Caco-2 (cell line): ENCODE data around the gene ELAVL1. TPM values are rescaled to one million over a fixed set of nuclear protein-coding genes. Genes with fewer than 3 reads are reported as not detected.
"Not testable (repeated sequence)": the region's sequence is repeated elsewhere in the genome, so short reads cannot be mapped to it uniquely, and the experiment has no call there.

Source experiments
- BruUV-seq: library from RNA; stranded (reverse); fragments of 400-500 nt; replicated peaks from 2 replicates; lab custom pipeline; 2021; lab: Mats Ljungman, UMichigan
- CTCF ChIA-PET: fragments of 300-600 bp; sonication (Branson Sonifier 250); formaldehyde crosslinking; loops from one replicate; lab custom pipeline; 2022; ENCODE audit warnings: antibody characterized with exemption; lab: Charles Lee
- POLR2A ChIA-PET: fragments of 300-600 bp; sonication (Branson Sonifier 250); formaldehyde crosslinking; loops from one replicate; lab custom pipeline; 2022; ENCODE audit warnings: antibody characterized with exemption; lab: Charles Lee
- DNase-seq, 2 experiments: peaks; one replicate each; pipeline versions ENCODE4 v3.0.0 to v3.0.0-alpha.2; 2020 to 2022
- H3K27me3 ChIP-seq: replicated peaks from 2 replicates; pipeline ENCODE4 v1.6.0; 2011; ENCODE audit warnings: low read length; ENCODE audit not compliant: control insufficient read depth, insufficient read depth
- H3K36me3 ChIP-seq: 2 replicates; pipeline ENCODE4 v1.5.1; 2011; ENCODE audit warnings: low read length; ENCODE audit not compliant: control insufficient read depth, insufficient read depth
- H3K4me1 ChIP-seq: fragments of 250-450 bp; sonication (Bioruptor Pico); 2 replicates; pipeline ENCODE4 v1.5.1; 2020; ENCODE audit warnings: mild to moderate bottlenecking
- H3K4me3 ChIP-seq: 2 replicates; pipeline ENCODE4 v1.5.1; 2011; ENCODE audit warnings: low read depth, mild to moderate bottlenecking, control low read depth, low read length
- H3K9me3 ChIP-seq: fragments of 250-450 bp; sonication (Bioruptor Pico); 2 replicates; pipeline ENCODE4 v1.5.1; 2020; ENCODE audit warnings: mild to moderate bottlenecking, moderate library complexity
- H3K27ac Mint-ChIP-seq: one replicate; pipeline ENCODE4 v1.8.0; 2022; ENCODE audit warnings: mixed read lengths; ENCODE audit not compliant: unreplicated experiment
- H3K27me3 Mint-ChIP-seq: one replicate; pipeline ENCODE4 v1.8.0; 2022; ENCODE audit warnings: mixed read lengths; ENCODE audit not compliant: insufficient read depth, unreplicated experiment
- H3K36me3 Mint-ChIP-seq: one replicate; pipeline ENCODE4 v1.8.0; 2022; ENCODE audit warnings: mild to moderate bottlenecking, mixed read lengths; ENCODE audit not compliant: insufficient read depth, unreplicated experiment
- H3K4me1 Mint-ChIP-seq: one replicate; pipeline ENCODE4 v1.8.0; 2022; ENCODE audit warnings: low read depth, mixed read lengths; ENCODE audit not compliant: unreplicated experiment
- H3K4me3 Mint-ChIP-seq: one replicate; pipeline ENCODE4 v1.8.0; 2022; ENCODE audit warnings: mild to moderate bottlenecking, moderate library complexity, mixed read lengths; ENCODE audit not compliant: unreplicated experiment
- H3K9me3 Mint-ChIP-seq: one replicate; pipeline ENCODE4 v1.8.0; 2022; ENCODE audit warnings: mixed read lengths; ENCODE audit not compliant: unreplicated experiment
- intact Hi-C: fragments of 100-400 bp; cut with micrococcal nuclease; formaldehyde crosslinking; loops from one replicate; pipeline ENCODE4 v1.10.0; 2022; ENCODE audit not compliant: unreplicated experiment
- total RNA-seq: library from RNA; stranded (reverse); gene quantifications from 2 replicates; pipeline ENCODE4 v1.2.3, GENCODE V29; 2022
- TF ChIP-seq, protein P1 (sequence below), 2 experiments: fragments of 200-600 bp in 1 of 2; IDR thresholded peaks; 1 replicate in 1 of 2; 2 replicates in 1 of 2; pipeline versions ENCODE4 v1.5.1 to v1.8.0; 2011 to 2022; ENCODE audit warnings: antibody characterized with exemption in 1 of 2, control low read depth in 1 of 2, inconsistent platforms in 1 of 2, low read depth in 1 of 2, low read length in 1 of 2, mild to moderate bottlenecking in 1 of 2, moderate library complexity in 1 of 2; ENCODE audit not compliant: insufficient read depth in 1 of 2, severe bottlenecking in 1 of 2, unreplicated experiment in 1 of 2

The ELAVL1 gene
- total RNA-seq, 1 experiment from 2014 or later, result 117 TPM

DNA sequence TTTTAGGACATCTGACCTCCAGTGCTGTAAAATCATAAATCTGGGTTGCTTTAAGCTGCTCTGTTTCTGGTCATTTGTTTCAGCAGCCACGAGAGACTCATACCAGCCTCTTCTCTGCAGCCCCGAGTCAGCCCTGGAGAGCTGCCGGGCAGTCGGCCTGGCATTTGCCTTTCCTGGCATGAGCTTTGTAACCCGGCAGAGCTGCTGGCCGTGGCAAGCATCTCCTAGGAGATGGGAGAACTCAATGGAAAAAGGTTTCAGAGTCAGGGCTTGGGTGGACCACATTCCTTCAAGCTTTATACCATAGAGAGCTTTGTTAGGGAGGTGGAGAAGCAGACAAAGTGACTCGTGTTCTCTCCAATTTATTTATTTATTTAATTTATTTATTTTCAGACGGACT lies 25.5 kb upstream of the ELAVL1 start:
- H3K9me3 Mint-ChIP-seq, result no peaks in the 10 kb centered on the region
- CTCF ChIA-PET, result no interaction called here
- peaks cover 11% of the 10 kb centered on the region for H3K36me3 Mint-ChIP-seq
- H3K4me3 Mint-ChIP-seq, result no peak overlapping the region
- no peak for DNase-seq
- TF ChIP-seq, protein P1, sequence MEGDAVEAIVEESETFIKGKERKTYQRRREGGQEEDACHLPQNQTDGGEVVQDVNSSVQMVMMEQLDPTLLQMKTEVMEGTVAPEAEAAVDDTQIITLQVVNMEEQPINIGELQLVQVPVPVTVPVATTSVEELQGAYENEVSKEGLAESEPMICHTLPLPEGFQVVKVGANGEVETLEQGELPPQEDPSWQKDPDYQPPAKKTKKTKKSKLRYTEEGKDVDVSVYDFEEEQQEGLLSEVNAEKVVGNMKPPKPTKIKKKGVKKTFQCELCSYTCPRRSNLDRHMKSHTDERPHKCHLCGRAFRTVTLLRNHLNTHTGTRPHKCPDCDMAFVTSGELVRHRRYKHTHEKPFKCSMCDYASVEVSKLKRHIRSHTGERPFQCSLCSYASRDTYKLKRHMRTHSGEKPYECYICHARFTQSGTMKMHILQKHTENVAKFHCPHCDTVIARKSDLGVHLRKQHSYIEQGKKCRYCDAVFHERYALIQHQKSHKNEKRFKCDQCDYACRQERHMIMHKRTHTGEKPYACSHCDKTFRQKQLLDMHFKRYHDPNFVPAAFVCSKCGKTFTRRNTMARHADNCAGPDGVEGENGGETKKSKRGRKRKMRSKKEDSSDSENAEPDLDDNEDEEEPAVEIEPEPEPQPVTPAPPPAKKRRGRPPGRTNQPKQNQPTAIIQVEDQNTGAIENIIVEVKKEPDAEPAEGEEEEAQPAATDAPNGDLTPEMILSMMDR (IDR thresholded peaks at IDR 0.05; ENCODE audit: insufficient read depth in 1 of 2, low read depth in 1 of 2, low read length in 1 of 2, severe bottlenecking in 1 of 2, unreplicated experiment in 1 of 2), result no peak
- H3K4me1 Mint-ChIP-seq, result peaks cover 22% of the 10 kb centered on the region
- Histone ChIP-seq H3K4me3 (no peak overlapping the region), H3K27me3 (no peaks in the 10 kb centered on the region), H3K36me3 (no peaks in the 10 kb centered on the region; the same call in 1 of the 2 replicates), H3K4me1 (peaks cover 75% of the 10 kb centered on the region), H3K9me3 (no peaks in the 10 kb centered on the region)
- peak overlapping the region; percentile 42 for H3K27ac Mint-ChIP-seq
- intact Hi-C loops, result no loop called here
- no TSS peak for BruUV-seq
- POLR2A ChIA-PET, result no interaction called here
- no peaks in the 10 kb centered on the region for H3K27me3 Mint-ChIP-seq

DNA sequence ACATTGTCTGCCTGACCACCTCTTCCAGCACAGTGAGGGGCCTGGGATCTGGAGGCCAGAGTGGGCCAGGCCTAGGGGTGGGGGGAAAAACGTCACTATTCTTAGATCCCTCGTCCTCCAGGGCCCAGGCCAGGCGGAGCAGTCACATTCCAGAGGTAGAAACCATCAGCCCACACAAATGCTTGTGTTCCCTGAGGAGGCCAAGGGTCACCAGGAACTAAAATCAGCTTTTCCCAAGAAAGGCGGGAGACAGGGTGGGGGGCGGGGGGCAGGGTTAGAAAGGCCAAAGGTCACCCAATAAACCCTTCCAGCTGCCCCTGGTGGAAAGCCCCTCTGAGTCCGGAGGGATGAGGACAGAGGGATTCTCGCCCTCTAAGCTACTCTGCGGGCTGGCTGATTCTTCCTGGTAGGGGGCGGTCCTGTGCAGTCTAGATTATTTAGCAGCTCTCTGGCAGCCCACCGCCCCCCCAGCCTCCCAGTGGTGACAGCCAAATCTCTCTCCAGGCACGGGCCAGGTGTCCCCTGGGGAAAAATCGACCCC lies 23.6 kb upstream of the ELAVL1 start:
- Histone ChIP-seq H3K27me3 (no peaks in the 10 kb centered on the region), H3K4me3 (no peak overlapping the region), H3K9me3 (no peaks in the 10 kb centered on the region), H3K36me3 (no peaks in the 10 kb centered on the region; the same call in 1 of the 2 replicates), H3K4me1 (peaks cover 73% of the 10 kb centered on the region)
- Mint-ChIP-seq H3K4me1 (peaks cover 22% of the 10 kb centered on the region), H3K27ac (peak overlapping the region; percentile 97), H3K27me3 (no peaks in the 10 kb centered on the region), H3K4me3 (peak overlapping the region; percentile 47), H3K9me3 (no peaks in the 10 kb centered on the region), H3K36me3 (peaks cover 11% of the 10 kb centered on the region)
- TF ChIP-seq, protein P1 (IDR thresholded peaks at IDR 0.05; ENCODE audit: insufficient read depth in 1 of 2, low read depth in 1 of 2, low read length in 1 of 2, severe bottlenecking in 1 of 2, unreplicated experiment in 1 of 2), result peak; percentile 30 to 33
- no TSS peak for BruUV-seq
- ChIA-PET CTCF (interaction anchor here (0.6 to 1.6 kb wide), 6 partner anchors 15 to 100 kb away, joined by 3 to 8 read pairs (median 4); partner anchors contain the start of genes ELAVL1 and TIMM44), POLR2A (interaction anchor here (1.2 to 1.6 kb wide), 2 partner anchors 23 to 86 kb away, joined by 3 to 11 read pairs; partner anchors contain the start of genes ELAVL1 and TIMM44)
- DNase-seq, result peak; percentile 80 to 91
- intact Hi-C loops, result no loop called here

DNA sequence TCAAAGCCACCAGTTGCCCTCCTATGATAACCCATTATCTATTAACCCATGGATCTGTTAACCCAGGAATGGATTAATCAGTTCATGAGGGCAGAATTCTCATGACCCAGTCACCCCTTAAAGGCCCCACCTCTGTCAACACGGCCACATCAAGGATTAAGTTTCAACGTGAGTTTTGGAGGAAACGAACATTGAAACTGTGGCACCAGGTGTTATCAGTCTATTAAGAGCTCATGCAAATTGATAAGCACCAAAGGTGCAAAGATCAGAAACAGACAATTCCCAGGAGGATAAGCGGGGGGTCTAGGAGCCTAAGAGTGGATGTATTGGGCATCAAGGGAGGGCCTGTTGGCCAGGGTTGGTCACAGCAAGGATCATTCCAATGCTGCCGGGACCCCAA lies 19.9 kb upstream of the ELAVL1 start:
- Histone ChIP-seq H3K4me3 (no peak overlapping the region), H3K27me3 (no peaks in the 10 kb centered on the region), H3K4me1 (peaks cover 42% of the 10 kb centered on the region), H3K9me3 (no peaks in the 10 kb centered on the region), H3K36me3 (no peaks in the 10 kb centered on the region; the same call in 1 of the 2 replicates)
- no peak overlapping the region for H3K4me3 Mint-ChIP-seq
- H3K9me3 Mint-ChIP-seq, result no peaks in the 10 kb centered on the region
- ChIA-PET CTCF (no interaction called here), POLR2A (no interaction called here)
- intact Hi-C loops, result no loop called here
- TF ChIP-seq, protein P1 (IDR thresholded peaks at IDR 0.05; ENCODE audit: insufficient read depth in 1 of 2, low read depth in 1 of 2, low read length in 1 of 2, severe bottlenecking in 1 of 2, unreplicated experiment in 1 of 2), result no peak
- DNase-seq, result no peak
- H3K27me3 Mint-ChIP-seq, result no peaks in the 10 kb centered on the region
- no peaks in the 10 kb centered on the region for H3K36me3 Mint-ChIP-seq
- H3K4me1 Mint-ChIP-seq, result peaks cover 21% of the 10 kb centered on the region
- no peak overlapping the region for H3K27ac Mint-ChIP-seq
- BruUV-seq, result no TSS peak

DNA sequence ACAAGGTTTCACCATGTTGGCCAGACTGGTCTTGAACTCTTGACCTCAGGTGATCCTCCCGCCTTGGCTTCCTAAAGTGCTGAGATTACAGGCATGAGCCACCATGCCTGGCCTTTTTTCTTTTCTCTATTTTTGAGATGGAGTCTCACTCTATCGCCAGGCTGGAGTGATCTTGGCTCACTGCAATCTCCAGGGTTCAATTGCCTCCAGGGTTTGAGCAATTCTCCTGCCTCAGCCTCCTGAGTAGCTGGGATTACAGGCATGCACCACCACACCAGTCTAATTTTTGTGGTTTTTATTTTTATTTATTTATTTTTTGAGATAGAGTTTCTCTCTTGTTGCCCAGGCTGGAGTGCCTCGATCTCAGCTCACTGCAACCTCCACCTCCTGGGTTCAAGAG lies 18.8 kb upstream of the ELAVL1 start:
- H3K4me3 Mint-ChIP-seq, CTCF ChIA-PET, H3K27me3 ChIP-seq, H3K9me3 ChIP-seq, BruUV-seq, H3K36me3 ChIP-seq, intact Hi-C loops, H3K36me3 Mint-ChIP-seq, H3K9me3 Mint-ChIP-seq, H3K27ac Mint-ChIP-seq, DNase-seq, POLR2A ChIA-PET, H3K27me3 Mint-ChIP-seq, H3K4me3 ChIP-seq: not testable (repeated sequence)
- peaks cover 32% of the 10 kb centered on the region for H3K4me1 ChIP-seq
- H3K4me1 Mint-ChIP-seq, result peaks cover 21% of the 10 kb centered on the region
